Measurements from ENCODE around the gene SLC7A7. TPM values are rescaled to one million over a fixed set of nuclear protein-coding genes. Genes with fewer than 3 reads are reported as not detected.

SLC7A7 gene
- total and polyA plus RNA-seq, 9 of the 15 experiments (the other 6 are each of a cell fraction or from before 2014, with no cell fraction given) = 0.07 to 0.68 (median 0.41) TPM

DNA sequence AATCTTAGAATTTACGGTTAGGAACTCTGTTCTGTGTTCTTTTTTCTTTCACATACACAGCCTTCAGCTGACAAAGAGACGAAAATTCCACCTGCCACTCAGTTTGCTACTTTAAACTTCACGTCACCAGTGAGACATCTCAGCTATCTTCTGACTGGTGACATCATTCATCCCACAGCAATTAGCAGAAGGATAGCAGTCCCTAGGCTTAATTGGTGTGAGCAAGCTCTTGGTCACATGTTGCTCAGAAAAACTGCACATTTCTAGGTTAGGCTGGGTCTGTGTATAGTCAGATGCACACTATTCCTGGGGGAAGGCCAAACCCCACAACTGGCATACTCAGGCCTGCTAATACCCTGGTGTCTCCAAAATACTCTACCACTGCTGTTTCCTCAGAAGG is 23.9 kb downstream of the SLC7A7 start (continued):
- TF ChIP-seq TEAD1 (CRISPR knock-in tag; IDR thresholded peaks at IDR 0.05) (no peak), CREM (IDR thresholded peaks at IDR 0.05; ENCODE audit: low read depth) (peak; percentile 91), POLR2B (IDR thresholded peaks at IDR 0.05; ENCODE audit: low read depth, partially characterized antibody) (no peak), SMARCE1 (IDR thresholded peaks at IDR 0.05) (no peak), HDAC1 (IDR thresholded peaks at IDR 0.05) (no peak)

GRCh38 chr14:22786685-22787084 is 28.6 kb downstream of the SLC7A7 start:
- no peaks in the 10 kb centered on the region for H4K20me1 ChIP-seq (replicated peaks; ENCODE audit: control insufficient read depth, insufficient read depth, low read length)
- peaks cover under 1 to 3% of the 10 kb centered on the region in 2 experiments; a peak in 2 of 5 replicates for H3K4me1 ChIP-seq (replicated peaks in 1 of 2; ENCODE audit: control insufficient read depth in 2 of 2, insufficient read depth in 2 of 2, low read length in 2 of 2)
- no peak for DNase-seq (ENCODE audit: extremely low read depth in 1 of 4, low spot score in 3 of 4)
- TF ChIP-seq KDM1A (IDR thresholded peaks at IDR 0.05) (peak in 1 of 2 experiments; percentile 9; a peak in 1 of 4 replicates), ZNF408 (CRISPR knock-in tag; IDR thresholded peaks at IDR 0.05; ENCODE audit: low read depth) (no peak), CHD1 (IDR thresholded peaks at IDR 0.05; ENCODE audit: low read length) (no peak), ZNF121 (CRISPR knock-in tag; conservative IDR thresholded peaks at IDR 0.05) (peak; percentile 61), TARDBP (IDR thresholded peaks at IDR 0.05) (no peak), RBM25 (IDR thresholded peaks at IDR 0.05; ENCODE audit: low read depth, low read length, severe bottlenecking) (peak; percentile 10)
- TF ChIP-seq, protein P1, sequence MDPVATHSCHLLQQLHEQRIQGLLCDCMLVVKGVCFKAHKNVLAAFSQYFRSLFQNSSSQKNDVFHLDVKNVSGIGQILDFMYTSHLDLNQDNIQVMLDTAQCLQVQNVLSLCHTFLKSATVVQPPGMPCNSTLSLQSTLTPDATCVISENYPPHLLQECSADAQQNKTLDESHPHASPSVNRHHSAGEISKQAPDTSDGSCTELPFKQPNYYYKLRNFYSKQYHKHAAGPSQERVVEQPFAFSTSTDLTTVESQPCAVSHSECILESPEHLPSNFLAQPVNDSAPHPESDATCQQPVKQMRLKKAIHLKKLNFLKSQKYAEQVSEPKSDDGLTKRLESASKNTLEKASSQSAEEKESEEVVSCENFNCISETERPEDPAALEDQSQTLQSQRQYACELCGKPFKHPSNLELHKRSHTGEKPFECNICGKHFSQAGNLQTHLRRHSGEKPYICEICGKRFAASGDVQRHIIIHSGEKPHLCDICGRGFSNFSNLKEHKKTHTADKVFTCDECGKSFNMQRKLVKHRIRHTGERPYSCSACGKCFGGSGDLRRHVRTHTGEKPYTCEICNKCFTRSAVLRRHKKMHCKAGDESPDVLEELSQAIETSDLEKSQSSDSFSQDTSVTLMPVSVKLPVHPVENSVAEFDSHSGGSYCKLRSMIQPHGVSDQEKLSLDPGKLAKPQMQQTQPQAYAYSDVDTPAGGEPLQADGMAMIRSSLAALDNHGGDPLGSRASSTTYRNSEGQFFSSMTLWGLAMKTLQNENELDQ (CRISPR knock-in tag; IDR thresholded peaks at IDR 0.05; ENCODE audit: borderline replicate concordance) = no peak
- H3K4me3 ChIP-seq = no peak overlapping the region
- H3K27ac ChIP-seq (ENCODE audit: extremely low read depth, low read depth, low read length) = no peak overlapping the region
- in situ Hi-C loops (cut with MboI) = no loop called here
- POLR2A ChIA-PET = no interaction called here
- H3K27me3 ChIP-seq (ENCODE audit: control insufficient read depth in 2 of 2, insufficient read depth in 2 of 2, low read length in 2 of 2) = no peaks in the 10 kb centered on the region
- H2AFZ ChIP-seq (ENCODE audit: low read depth, low read length) = no peak overlapping the region
- H3K4me2 ChIP-seq (ENCODE audit: insufficient read depth, low read length) = no peak overlapping the region
- intact Hi-C loops (cut with micrococcal nuclease) = no loop called here
- no peak for ATAC-seq
- FAIRE-seq = no peak
- H3K79me2 ChIP-seq (ENCODE audit: control insufficient read depth, insufficient read depth, low read length) = no peaks in the 10 kb centered on the region
- H3K9me1 ChIP-seq (ENCODE audit: control insufficient read depth, insufficient read depth, low read length) = no peaks in the 10 kb centered on the region
- no TSS peak for BruUV-seq (replicated peaks)
- H3K9ac ChIP-seq (ENCODE audit: insufficient read depth in 1 of 2, low read depth in 2 of 2, low read length in 2 of 2) = no peak overlapping the region
- H3K36me3 ChIP-seq (ENCODE audit: control insufficient read depth, insufficient read depth, low read length) = no peaks in the 10 kb centered on the region
- CTCF ChIA-PET (ENCODE audit: low intra/inter-chr PET ratio) = no interaction called here
- H3K9me3 ChIP-seq (replicated peaks; ENCODE audit: control insufficient read depth, insufficient read depth, low read depth, low read length) = no peaks in the 10 kb centered on the region
- WGBS (ENCODE audit: insufficient coverage, low coverage, missing lambda C conversion rate) = 37% methylated on average over 3 of the region's 4 CpGs
